Activated B cell treated with CpG ODN at 0.5 μM for 24 hours (primary cell): Measurements from ENCODE around the gene CSTF3. TPM values are rescaled to one million over a fixed set of nuclear protein-coding genes. Genes with fewer than 3 reads are reported as not detected.

Experiments
- ATAC-seq: fragments of 200-7000 bp; cut with Tn5 transposase; one replicate; pipeline ENCODE4 v1.10.0; 2021; ENCODE audit warnings: low read depth, mild to moderate bottlenecking, moderate library complexity
- CTCF ChIA-PET: fragments of 350-600 bp; sonication (Branson Sonifier 250); formaldehyde crosslinking; loops from one replicate; lab custom pipeline; 2021; ENCODE audit warnings: antibody characterized with exemption; lab: Charles Lee
- POLR2A ChIA-PET: fragments of 350-600 bp; sonication (Branson Sonifier 250); formaldehyde crosslinking; loops from one replicate; lab custom pipeline; 2021; ENCODE audit warnings: antibody characterized with exemption; lab: Charles Lee
- DNase-seq: peaks from one replicate; pipeline ENCODE4 v3.0.0; 2022
- H3K27ac Mint-ChIP-seq: one replicate; pipeline ENCODE4 v1.8.0; 2020; ENCODE audit warnings: mixed read lengths
- H3K27me3 Mint-ChIP-seq: one replicate; pipeline ENCODE4 v1.8.0; 2021; ENCODE audit warnings: mixed read lengths
- H3K36me3 Mint-ChIP-seq: one replicate; pipeline ENCODE4 v1.8.0; 2021; ENCODE audit warnings: low read depth, mixed read lengths
- H3K4me1 Mint-ChIP-seq: one replicate; pipeline ENCODE4 v1.8.0; 2021; ENCODE audit warnings: mixed read lengths
- H3K4me3 Mint-ChIP-seq: one replicate; pipeline ENCODE4 v1.8.0; 2020; ENCODE audit warnings: mild to moderate bottlenecking, mixed read lengths
- H3K9me3 Mint-ChIP-seq: one replicate; pipeline ENCODE4 v1.8.0; 2020; ENCODE audit warnings: mixed read lengths
- CTCF ChIP-seq: fragments of 200-600 bp; IDR thresholded peaks from one replicate; pipeline ENCODE4 v1.8.0; 2022; ENCODE audit warnings: antibody characterized with exemption, mild to moderate bottlenecking
- intact Hi-C: fragments of 100-400 bp; cut with micrococcal nuclease; formaldehyde crosslinking; loops from one replicate; pipeline ENCODE4 v1.15.1; 2024
- total RNA-seq: library from RNA; stranded (reverse); gene quantifications from 2 replicates; pipeline ENCODE4 v1.2.3, GENCODE V29; 2022

CSTF3 gene
- total RNA-seq = 30.0 and 33.5 TPM in 2 replicates

- Mint-ChIP-seq H3K4me1 (peaks cover 44% of the 10 kb centered on the region), H3K36me3 (peaks cover 21% of the 10 kb centered on the region), H3K9me3 (no peaks in the 10 kb centered on the region), H3K4me3 (peak within 1 kb of the TSS; percentile 99), H3K27ac (peak within 1 kb of the TSS; percentile 95), H3K27me3 (no peaks in the 10 kb centered on the region)
- TF ChIP-seq CTCF = no peak
- intact Hi-C loops = loop anchor here (1.0 to 10.0 kb wide), 9 partner anchors 96 to 1273 kb away; partner anchors contain the start of genes C11orf91, CAT, CD59 and EIF3M
- ChIA-PET POLR2A (interaction anchor here (0.6 to 2.6 kb wide), 5 partner anchors 96 to 269 kb away, joined by 3 to 15 read pairs (median 3); partner anchors contain the start of genes HIPK3 and QSER1), CTCF (interaction anchor here (1.2 to 1.4 kb wide), 3 partner anchors 159 to 581 kb away, joined by 4 to 6 read pairs (median 4); no protein-coding TSS in a partner anchor)
- peak; percentile 96 for ATAC-seq
- DNase-seq = peak; percentile 92
These were observed at the start of gene CSTF3 for GRCh38 chr11:33161120-33162005. Gene CSTF3, minus strand, starts transcription at chr11:33161480. Its CDS starts 155 bp downstream, at chr11:33161325.

GRCh38 chr11:33208150-33208549 is 46.9 kb upstream of the CSTF3 start:
- CTCF ChIA-PET = no interaction called here

GRCh38 chr11:33207408-33207985 is 46.2 kb upstream of the CSTF3 start:
- Mint-ChIP-seq H3K27me3 (peaks cover 3% of the 10 kb centered on the region), H3K4me1 (no peaks in the 10 kb centered on the region), H3K4me3 (no peak overlapping the region), H3K27ac (no peak overlapping the region), H3K9me3 (peaks cover 3% of the 10 kb centered on the region), H3K36me3 (no peaks in the 10 kb centered on the region)
- POLR2A ChIA-PET = no interaction called here
- ATAC-seq = no peak
- intact Hi-C loops = no loop called here
- TF ChIP-seq CTCF = no peak
- CTCF ChIA-PET = no interaction called here
- DNase-seq = no peak

More at GRCh38 chr11:33208150-33208549, 46.9 kb upstream of the CSTF3 start:
- Mint-ChIP-seq H3K27me3 (peaks cover 3% of the 10 kb centered on the region), H3K27ac (no peak overlapping the region), H3K4me1 (no peaks in the 10 kb centered on the region), H3K9me3 (peaks cover 3% of the 10 kb centered on the region), H3K36me3 (no peaks in the 10 kb centered on the region), H3K4me3 (no peak overlapping the region)
- intact Hi-C loops = no loop called here
- POLR2A ChIA-PET = no interaction called here
- no peak for TF ChIP-seq CTCF
- no peak for DNase-seq
- ATAC-seq = no peak

- ChIA-PET CTCF (no interaction called here), POLR2A (no interaction called here)
- DNase-seq (no peak), ATAC-seq (no peak)
- no peaks in the 10 kb centered on the region for H3K36me3 Mint-ChIP-seq
- TF ChIP-seq CTCF = no peak
- H3K4me3 Mint-ChIP-seq = no peak overlapping the region
- no peaks in the 10 kb centered on the region for H3K4me1 Mint-ChIP-seq
- no peaks in the 10 kb centered on the region for H3K9me3 Mint-ChIP-seq
- H3K27ac Mint-ChIP-seq = no peak overlapping the region
- intact Hi-C loops = no loop called here
- H3K27me3 Mint-ChIP-seq = no peaks in the 10 kb centered on the region
These were observed 36.8 kb upstream of the CSTF3 start for GRCh38 chr11:33197915-33198727.
